SW480 (cell line): ENCODE measurements around the gene ADGRG6.
A peak's percentile ranks its signal among the peaks of the same experiment; 100 is the strongest.
"Not testable (repeated sequence)": the region's sequence is repeated elsewhere in the genome, so short reads cannot be mapped to it uniquely, and the experiment has no call there.

ENCODE experiments used
- DNase-seq: peaks from one replicate; pipeline ENCODE4 v3.0.0-alpha.2; 2016; ENCODE audit warnings: low spot score

Gene ADGRG6

GRCh38 chr6:142446168-142446567, 144.4 kb downstream of the ADGRG6 start:
- no peak for DNase-seq

DNA sequence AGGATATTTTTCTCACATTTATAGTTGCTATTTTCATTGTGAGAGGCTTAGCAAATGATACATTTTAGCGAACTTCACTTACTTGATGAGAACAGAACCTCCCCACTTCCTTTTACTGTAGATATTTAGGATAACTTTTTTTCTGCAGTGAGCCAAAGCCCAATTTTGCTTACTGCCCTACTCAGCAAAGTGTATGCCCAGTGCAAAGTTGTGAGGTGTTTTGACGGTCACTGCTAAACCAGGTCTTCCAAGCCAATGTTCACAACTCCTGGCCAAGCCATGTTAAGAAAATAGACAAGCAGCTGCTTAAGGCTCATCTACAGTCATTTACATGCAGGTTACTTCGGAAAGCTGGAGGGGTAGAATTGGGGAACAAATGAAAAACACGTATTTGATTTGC, 144.8 kb downstream of the ADGRG6 start:
- DNase-seq = no peak

- no peak for DNase-seq
Observed at GRCh38 chr6:142448091-142448729, 146.4 kb downstream of the ADGRG6 start.

DNA sequence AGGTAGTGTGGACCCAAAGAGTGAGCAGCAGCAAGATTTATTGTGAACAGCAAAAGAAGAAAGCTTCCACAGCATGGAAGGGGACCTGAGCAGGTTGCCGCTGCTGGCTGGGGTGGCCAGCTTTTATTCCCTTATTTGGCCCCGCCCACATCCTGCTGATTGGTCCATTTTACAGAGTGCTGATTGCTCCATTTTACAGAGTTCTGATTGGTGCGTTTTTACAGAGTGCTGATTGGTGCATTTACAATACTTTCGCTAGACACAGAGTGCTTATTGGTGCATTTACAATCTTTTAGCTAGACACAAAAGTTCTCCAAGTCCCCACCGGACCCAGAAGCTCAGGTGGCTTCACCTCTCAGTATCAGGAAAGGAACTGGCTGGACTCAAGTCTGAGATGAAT, 149.0 kb downstream of the ADGRG6 start:
- DNase-seq = not testable (repeated sequence)

GRCh38 chr6:142452993-142453392, 151.2 kb downstream of the ADGRG6 start:
- DNase-seq = no peak

- not testable (repeated sequence) for DNase-seq
Observed at GRCh38 chr6:142454196-142454595, 152.4 kb downstream of the ADGRG6 start.

DNA sequence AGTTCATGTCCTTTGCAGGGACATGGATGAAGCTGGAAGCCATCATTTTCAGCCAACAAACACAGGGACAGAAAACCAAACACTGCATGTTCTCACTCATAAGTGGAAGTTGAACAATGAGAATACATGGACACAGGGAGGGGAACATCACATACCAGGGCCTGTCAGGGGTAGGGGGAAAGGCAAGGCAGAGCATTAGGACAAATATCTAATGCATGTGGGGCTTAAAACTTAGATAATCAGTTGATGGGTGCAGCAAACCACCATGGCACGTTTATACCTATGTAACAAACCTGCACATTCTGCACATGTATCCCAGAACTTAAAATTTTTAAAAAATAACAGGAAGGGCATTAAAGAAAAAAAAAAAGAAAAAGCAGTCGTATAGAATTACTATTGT, 153.0 kb downstream of the ADGRG6 start:
- DNase-seq = not testable (repeated sequence)

DNA sequence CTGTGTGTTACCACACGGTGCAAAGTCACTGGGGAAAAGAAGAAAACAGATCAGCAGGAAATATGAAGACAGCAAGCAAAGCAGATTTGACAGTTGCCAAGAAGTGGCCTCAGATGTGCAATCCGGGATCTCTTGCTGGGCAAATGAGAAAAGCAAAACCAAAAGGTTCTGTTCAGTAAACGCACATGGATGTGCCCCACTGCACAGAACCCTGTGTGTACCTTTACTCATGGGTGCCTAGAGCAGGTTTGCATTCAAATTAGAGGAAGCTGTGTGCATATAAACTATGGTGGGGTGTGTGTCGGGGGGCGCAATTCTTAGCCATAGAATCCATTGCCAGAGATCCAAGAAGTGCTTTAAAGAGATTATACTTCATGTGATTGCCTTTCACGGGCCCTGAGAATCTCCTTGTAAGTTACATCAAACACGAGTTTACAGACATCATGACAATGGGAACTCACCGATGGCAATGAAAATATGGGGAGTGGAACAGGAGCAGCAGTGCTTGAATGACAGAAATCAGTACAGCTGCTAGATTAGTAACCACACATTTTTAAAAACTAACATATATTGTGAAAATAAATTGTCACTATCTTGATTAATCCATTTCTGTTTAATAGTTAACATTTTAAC, 154.3 kb downstream of the ADGRG6 start:
- DNase-seq = no peak

- DNase-seq = no peak
Observed at GRCh38 chr6:142457638-142458406, 156.0 kb downstream of the ADGRG6 start.

DNA sequence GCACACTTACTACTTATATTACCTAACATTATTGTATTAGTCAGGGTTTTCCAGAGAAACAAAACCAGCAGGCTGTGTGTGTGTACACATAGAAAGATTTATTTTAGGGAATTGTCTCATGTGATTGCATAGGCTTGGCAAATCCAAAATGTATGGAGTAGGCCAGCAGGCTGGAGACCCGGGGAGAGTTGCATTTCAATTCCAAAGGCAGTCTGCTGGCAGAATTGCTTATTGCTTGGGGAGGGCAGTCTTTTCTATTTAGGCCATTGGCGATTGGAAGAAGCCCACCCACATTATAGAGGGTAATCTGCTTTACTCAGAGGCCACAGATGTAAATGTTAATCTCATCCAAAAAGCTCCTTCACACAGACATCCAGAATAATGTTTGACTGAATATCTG, 157.0 kb downstream of the ADGRG6 start:
- DNase-seq = no peak

DNA sequence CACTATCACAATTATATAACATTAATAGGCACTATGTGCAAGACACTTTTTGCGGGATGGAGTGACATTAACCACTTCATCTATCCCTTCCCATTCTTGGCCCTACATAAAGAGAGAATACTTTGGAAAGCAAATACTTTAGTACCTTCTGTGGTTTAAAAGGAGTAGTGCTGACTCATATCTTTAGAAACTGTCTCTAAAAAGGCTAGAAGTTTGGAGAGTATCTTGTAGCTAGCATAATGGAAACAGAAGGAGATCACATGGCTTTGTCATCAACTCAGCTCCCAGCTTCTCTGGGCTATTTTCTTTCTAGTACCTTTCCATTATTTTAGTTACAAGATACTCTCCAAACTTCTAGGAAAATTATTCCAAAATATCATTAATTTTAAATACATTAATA, 157.5 kb downstream of the ADGRG6 start:
- DNase-seq = no peak

GRCh38 chr6:142462260-142462659, 160.5 kb downstream of the ADGRG6 start:
- DNase-seq = no peak

DNA sequence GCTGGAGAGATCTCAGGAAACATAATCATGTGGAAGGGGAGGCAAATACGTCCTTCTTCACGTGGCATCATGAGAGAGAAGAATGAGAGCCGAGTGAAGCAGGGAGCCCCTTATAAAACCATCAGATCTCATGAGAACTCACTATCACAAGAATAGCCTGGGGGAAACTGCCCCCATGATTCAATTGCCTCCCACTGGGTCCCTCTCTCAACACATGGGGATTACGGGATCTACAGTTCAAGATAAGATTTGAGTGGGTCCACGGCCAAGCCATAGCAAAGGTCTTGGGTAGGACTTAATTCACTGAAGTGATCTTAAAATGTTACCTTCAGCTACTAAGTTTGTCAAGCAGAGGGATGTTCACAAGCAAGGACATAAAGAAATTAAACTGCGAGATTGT, 162.2 kb downstream of the ADGRG6 start:
- no peak for DNase-seq

GRCh38 chr6:142469220-142469619, 167.4 kb downstream of the ADGRG6 start:
- DNase-seq = no peak

- DNase-seq = no peak
Observed at GRCh38 chr6:142470421-142470820, 168.6 kb downstream of the ADGRG6 start.

DNA sequence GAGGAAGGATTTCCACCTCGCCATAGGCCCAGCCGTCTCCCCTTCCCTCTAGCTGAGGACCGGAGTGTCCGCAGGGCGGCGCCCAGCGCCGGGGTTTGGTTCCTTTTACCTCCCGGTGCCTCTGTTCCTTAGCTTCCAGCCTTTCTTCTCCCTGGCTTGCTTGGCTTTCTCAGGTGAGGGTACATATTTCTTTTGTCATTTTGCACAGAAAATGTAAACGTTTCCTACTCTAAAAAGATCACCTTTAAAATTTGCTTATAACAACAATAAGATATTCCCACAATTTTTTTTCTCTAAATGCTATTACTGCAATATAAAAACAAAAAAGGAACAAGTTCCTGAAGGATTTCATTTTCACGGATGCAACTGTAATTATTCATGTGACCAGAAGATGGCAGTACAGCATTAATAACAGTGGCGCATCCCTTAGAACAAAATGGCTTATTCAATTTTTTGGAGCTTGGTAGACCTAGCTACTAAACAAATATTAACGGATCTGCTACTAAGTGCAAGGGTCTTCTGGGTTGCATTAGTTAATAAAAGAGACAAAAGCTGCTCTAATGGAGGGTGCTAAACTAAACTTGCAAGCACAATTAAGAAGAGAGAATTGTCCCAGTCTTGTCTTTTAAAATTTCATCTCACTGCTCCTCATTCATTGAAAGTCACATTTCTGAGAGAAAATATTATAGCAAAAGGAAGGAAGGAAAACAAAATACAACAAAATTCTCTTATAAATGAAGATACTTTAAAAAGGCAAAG, 172.9 kb downstream of the ADGRG6 start:
- DNase-seq = peak; percentile 66

- DNase-seq = no peak
Observed at GRCh38 chr6:142476452-142476851, 174.6 kb downstream of the ADGRG6 start.

GRCh38 chr6:142478117-142478516, 176.3 kb downstream of the ADGRG6 start:
- peak; percentile 3 for DNase-seq

DNA sequence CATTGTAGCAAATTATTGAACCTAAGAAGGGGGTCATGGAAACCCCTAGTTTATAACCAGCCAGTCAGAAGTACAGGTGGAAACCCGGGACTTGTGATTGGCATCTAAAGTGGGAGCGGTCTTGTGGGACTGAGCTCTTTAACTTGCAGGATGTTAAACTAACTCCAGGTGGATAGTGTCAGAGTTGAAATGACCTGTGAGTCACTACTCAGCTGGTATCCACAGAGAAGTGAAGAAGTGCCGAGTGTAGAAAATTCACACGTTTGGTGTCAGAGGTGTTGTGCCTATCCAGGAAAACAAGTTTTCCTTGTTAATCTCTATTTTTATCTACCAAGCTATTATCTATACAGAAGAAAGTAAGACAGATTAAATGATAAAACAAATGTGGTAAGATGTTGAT, 179.7 kb downstream of the ADGRG6 start:
- no peak for DNase-seq

DNA sequence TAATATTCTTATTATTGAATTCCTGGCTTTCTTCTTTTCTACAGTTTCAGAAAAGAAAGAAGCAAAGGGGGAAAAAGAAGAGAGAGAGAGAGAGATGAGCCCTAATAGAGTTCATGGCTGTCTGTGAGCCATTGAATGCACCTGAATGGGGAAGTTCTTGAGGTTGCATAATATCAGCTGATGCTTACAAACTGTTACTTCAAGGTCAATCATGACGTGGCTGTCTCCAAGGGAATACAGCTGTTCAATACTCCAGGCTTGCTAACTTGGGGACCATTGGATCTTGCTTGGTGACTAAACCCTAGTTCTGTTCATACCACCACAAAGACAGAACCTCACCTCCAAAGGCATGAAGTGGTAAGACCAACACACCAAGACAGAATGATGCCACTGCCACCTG, 180.4 kb downstream of the ADGRG6 start:
- no peak for DNase-seq

DNA sequence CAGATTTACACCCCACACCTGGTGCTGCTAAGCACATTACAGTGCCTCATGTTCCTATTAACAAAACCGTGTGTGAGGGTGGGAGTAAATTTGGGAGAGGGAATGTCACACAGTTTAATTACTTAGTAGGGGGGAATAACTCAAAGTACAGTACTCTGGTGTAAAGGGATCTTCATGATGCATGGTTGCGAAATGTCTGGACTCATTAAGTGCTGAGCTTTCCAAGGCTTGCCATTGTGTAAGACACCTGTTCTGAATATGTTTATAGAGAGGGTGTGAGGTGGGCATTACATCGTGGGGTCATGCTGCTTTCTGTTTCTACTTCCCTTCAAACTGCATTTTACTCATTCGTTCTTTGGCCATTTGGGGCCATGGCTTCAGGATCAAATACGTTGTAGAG, 181.2 kb downstream of the ADGRG6 start:
- no peak for DNase-seq

DNA sequence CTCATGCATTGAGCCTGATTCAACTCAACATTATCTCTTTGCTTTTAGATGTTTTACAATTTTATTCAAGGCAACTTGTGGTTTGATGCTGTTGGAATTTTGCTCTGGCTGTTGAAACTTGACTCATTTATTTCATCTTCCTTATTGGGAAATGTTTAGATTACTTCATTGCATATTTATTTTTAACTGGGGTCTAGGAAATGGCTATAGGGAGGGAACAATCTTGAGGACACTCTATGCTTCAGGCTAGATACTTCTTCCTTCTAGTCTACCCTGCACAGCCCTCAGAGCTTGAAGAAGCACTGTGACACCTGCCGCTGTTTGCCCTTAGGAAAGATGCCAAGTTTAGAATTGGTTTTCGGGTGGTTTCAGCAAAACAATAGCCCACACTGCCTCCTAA, 183.4 kb downstream of the ADGRG6 start:
- DNase-seq = no peak
